Embryonic facial prominence (tissue), 1 donor: Measurements from ENCODE around the gene SSC4D.
"Not testable (repeated sequence)": the region's sequence is repeated elsewhere in the genome, so short reads cannot be mapped to it uniquely, and the experiment has no call there.

Experiments
- DNase-seq: peaks from one replicate; pipeline ENCODE4 v3.0.0-alpha.2; 2016; ENCODE audit errors: extremely low spot score

SSC4D gene

GRCh38 chr7:76383089-76383944 lies 26.2 kb downstream of the SSC4D start:
- no peak for DNase-seq

- DNase-seq, result no peak
Observed at GRCh38 chr7:76381814-76382213, 27.7 kb downstream of the SSC4D start.

GRCh38 chr7:76380623-76380966 lies 28.9 kb downstream of the SSC4D start:
- no peak for DNase-seq

- no peak for DNase-seq
Observed at GRCh38 chr7:76377186-76377918, 32.1 kb downstream of the SSC4D start.

GRCh38 chr7:76375251-76375650 lies 34.2 kb downstream of the SSC4D start:
- DNase-seq, result no peak

- no peak for DNase-seq
Observed at GRCh38 chr7:76372984-76373833, 36.3 kb downstream of the SSC4D start.

- DNase-seq, result no peak
Observed at GRCh38 chr7:76371396-76371795, 38.1 kb downstream of the SSC4D start.

- no peak for DNase-seq
Observed at GRCh38 chr7:76369018-76369417, 40.5 kb downstream of the SSC4D start.

- DNase-seq, result no peak
Observed at GRCh38 chr7:76368190-76368589, 41.3 kb downstream of the SSC4D start.

GRCh38 chr7:76364198-76364584 lies 45.3 kb downstream of the SSC4D start:
- DNase-seq, result no peak

GRCh38 chr7:76363754-76364153 lies 45.7 kb downstream of the SSC4D start:
- not testable (repeated sequence) for DNase-seq

GRCh38 chr7:76359978-76360638 lies 49.4 kb downstream of the SSC4D start:
- DNase-seq, result no peak

GRCh38 chr7:76359111-76359977 lies 50.2 kb downstream of the SSC4D start:
- peak; percentile 96 for DNase-seq

GRCh38 chr7:76358481-76359110 lies 50.9 kb downstream of the SSC4D start, which contains the start of gene YWHAG:
Gene YWHAG (minus strand): TSS chr7:76358991. CDS start chr7:76358808, 183 bp downstream.
- peak; percentile 84 for DNase-seq

- DNase-seq, result peak; percentile 30
Observed at GRCh38 chr7:76358011-76358480, 51.5 kb downstream of the SSC4D start.

GRCh38 chr7:76357475-76358010 lies 52.0 kb downstream of the SSC4D start:
- DNase-seq, result no peak

GRCh38 chr7:76356823-76357222 lies 52.7 kb downstream of the SSC4D start:
- no peak for DNase-seq

GRCh38 chr7:76356115-76356514 lies 53.4 kb downstream of the SSC4D start:
- no peak for DNase-seq

GRCh38 chr7:76354981-76355730 lies 54.3 kb downstream of the SSC4D start:
- DNase-seq, result no peak
